Cardiac muscle cell (in vitro differentiated cells and primary cell): ENCODE measurements around the gene GLA. TPM values are rescaled to one million over a fixed set of nuclear protein-coding genes. Genes with fewer than 3 reads are reported as not detected.

ENCODE experiments used
- DNase-seq, 2 donors: peaks; one replicate each; pipeline versions ENCODE4 v3.0.0 to v3.0.0-alpha.2; 2010 to 2017; ENCODE audit warnings: low read depth in 1 of 2, low spot score in 1 of 2
- H3K27ac ChIP-seq: fragments of 200-600 bp; sonication (generic); 2 replicates; pipeline ENCODE4 v1.5.1; 2016
- H3K27me3 ChIP-seq: fragments of 200-600 bp; sonication (generic); 2 replicates; pipeline ENCODE4 v1.6.0; 2016; ENCODE audit warnings: control low read depth
- H3K36me3 ChIP-seq: fragments of 200-600 bp; sonication (generic); 2 replicates; pipeline ENCODE4 v1.5.1; 2016; ENCODE audit warnings: control low read depth
- H3K4me1 ChIP-seq: fragments of 200-600 bp; sonication (generic); 2 replicates; pipeline ENCODE4 v1.8.1; 2017; ENCODE audit warnings: low read depth, mild to moderate bottlenecking, mixed run types
- H3K4me3 ChIP-seq: fragments of 200-600 bp; sonication (generic); 2 replicates; pipeline ENCODE4 v1.5.1; 2016; ENCODE audit warnings: mild to moderate bottlenecking
- H3K9me3 ChIP-seq: fragments of 200-600 bp; sonication (generic); 2 replicates; pipeline ENCODE4 v1.5.1; 2017; ENCODE audit warnings: low read depth, mild to moderate bottlenecking, control low read depth
- CTCF ChIP-seq: IDR thresholded peaks from 2 replicates; pipeline ENCODE4 v1.5.1; 2012; ENCODE audit warnings: low read depth, mild to moderate bottlenecking, low read length
- polyA plus RNA-seq: library from polyadenylated mRNA; unstranded; fragments of >200 nt; fragmentation: Nextera tagmentation; extraction: Ambion mirVana; gene quantifications from 2 replicates; pipeline ENCODE4 v1.2.1, GENCODE V29; 2016
- total RNA-seq: library from RNA; depleted of rRNA; stranded (reverse); fragments of >200 nt; gene quantifications from 2 replicates; pipeline ENCODE4 v1.2.3, GENCODE V29; 2016

GLA gene
- total and polyA plus RNA-seq, 2 experiments from 2014 or later, result 12.0 to 20.9 TPM

GRCh38 chrX:101357166-101357795, 50.4 kb downstream of the GLA start:
- Histone ChIP-seq H3K4me3 (no peak overlapping the region), H3K4me1 (no peaks in the 10 kb centered on the region), H3K36me3 (no peaks in the 10 kb centered on the region), H3K27me3 (no peaks in the 10 kb centered on the region), H3K9me3 (no peaks in the 10 kb centered on the region), H3K27ac (no peak overlapping the region)
- peak; percentile 41 for TF ChIP-seq CTCF
- DNase-seq, result peak in 1 of 2 donors; percentile 17

- Histone ChIP-seq H3K36me3 (no peaks in the 10 kb centered on the region), H3K4me3 (peak overlapping the region; percentile 44), H3K27me3 (no peaks in the 10 kb centered on the region), H3K27ac (peak overlapping the region; percentile 35), H3K4me1 (no peaks in the 10 kb centered on the region), H3K9me3 (no peaks in the 10 kb centered on the region)
- TF ChIP-seq CTCF, result no peak
- no peak for DNase-seq
Observed at GRCh38 chrX:101349193-101349562, 58.5 kb downstream of the GLA start.

GRCh38 chrX:101348452-101349192, 59.1 kb downstream of the GLA start, which contains the start of gene TIMM8A:
TSS of gene TIMM8A (minus strand) at chrX:101348742. CDS start at chrX:101348664, 78 bp downstream.
- no peaks in the 10 kb centered on the region for H3K27me3 ChIP-seq
- no peak for TF ChIP-seq CTCF
- no peaks in the 10 kb centered on the region for H3K9me3 ChIP-seq
- peak within 1 kb of the TSS; percentile 64 for H3K27ac ChIP-seq
- H3K36me3 ChIP-seq, result no peaks in the 10 kb centered on the region
- peak within 1 kb of the TSS; percentile 44 for H3K4me3 ChIP-seq
- no peaks in the 10 kb centered on the region for H3K4me1 ChIP-seq
- DNase-seq, result peak; percentile 75 to 76

- peak in 1 of 2 donors; percentile 39 for DNase-seq
- peak overlapping the region; percentile 64 for H3K27ac ChIP-seq
- no peaks in the 10 kb centered on the region for H3K9me3 ChIP-seq
- H3K27me3 ChIP-seq, result no peaks in the 10 kb centered on the region
- no peaks in the 10 kb centered on the region for H3K4me1 ChIP-seq
- TF ChIP-seq CTCF, result no peak
- H3K4me3 ChIP-seq, result peak overlapping the region; percentile 44
- no peaks in the 10 kb centered on the region for H3K36me3 ChIP-seq
Observed at GRCh38 chrX:101347859-101348451, 59.8 kb downstream of the GLA start.

Other genes with a start within 250 kb of the GLA start
- 1.1 and 1.3 TPM in 2 replicates for gene DRP2, start 188.1 kb downstream of the GLA start, total RNA-seq
- 0.20 and 0.31 TPM in 2 replicates for gene DRP2, start 188.1 kb downstream of the GLA start, polyA plus RNA-seq
- not detected in 2 replicates for gene TAF7L, start 116.6 kb downstream of the GLA start, total RNA-seq
- 0.27 TPM in 1 of 2 replicates, not detected in the other for gene TAF7L, start 116.6 kb downstream of the GLA start, polyA plus RNA-seq
- gene TIMM8A, start 59.2 kb downstream of the GLA start, total RNA-seq, result 3.6 and 5.7 TPM in 2 replicates
- gene TIMM8A, start 59.2 kb downstream of the GLA start, polyA plus RNA-seq, result 14.2 and 17.6 TPM in 2 replicates
- gene BTK, start 21.7 kb downstream of the GLA start, total RNA-seq, result 0.06 TPM in 1 of 2 replicates, not detected in the other
- 0.06 and 2.5 TPM in 2 replicates for gene BTK, start 21.7 kb downstream of the GLA start, polyA plus RNA-seq
- 3,802 and 4,744 TPM in 2 replicates for gene RPL36A, start 16.9 kb downstream of the GLA start, total RNA-seq
- gene RPL36A, start 16.9 kb downstream of the GLA start, polyA plus RNA-seq, result 293 and 403 TPM in 2 replicates
- gene HNRNPH2, start 297 bp upstream of the GLA start, total RNA-seq, result 76.9 and 87.3 TPM in 2 replicates
- gene HNRNPH2, start 297 bp upstream of the GLA start, polyA plus RNA-seq, result 166 and 189 TPM in 2 replicates
- 6.9 and 16.7 TPM in 2 replicates for gene ARMCX4, start 77.5 kb upstream of the GLA start, total RNA-seq
- gene ARMCX4, start 77.5 kb upstream of the GLA start, polyA plus RNA-seq, result 11.2 and 16.3 TPM in 2 replicates
- 33.8 and 40.8 TPM in 2 replicates for gene ARMCX1, start 142.6 kb upstream of the GLA start, total RNA-seq
- 32.2 and 45.3 TPM in 2 replicates for gene ARMCX1, start 142.6 kb upstream of the GLA start, polyA plus RNA-seq
- gene ARMCX6, start 210.1 kb upstream of the GLA start, total RNA-seq, result 73.1 and 75.1 TPM in 2 replicates
- 104 and 112 TPM in 2 replicates for gene ARMCX6, start 210.1 kb upstream of the GLA start, polyA plus RNA-seq
- gene ARMCX3, start 215.2 kb upstream of the GLA start, total RNA-seq, result 68.4 and 90.2 TPM in 2 replicates
- 120 and 132 TPM in 2 replicates for gene ARMCX3, start 215.2 kb upstream of the GLA start, polyA plus RNA-seq